PC-3 (cell line): ENCODE measurements around the gene P2RY2.

ENCODE experiments used
- CTCF ChIP-seq: fragments of 300-600 bp; sonication (generic); conservative IDR thresholded peaks from 2 replicates; pipeline ENCODE4 v1.5.1; 2017; ENCODE audit warnings: antibody characterized with exemption, low read depth, mild to moderate bottlenecking, low read length
- EZH2 ChIP-seq: fragments of 300-600 bp; sonication (generic); IDR thresholded peaks from one replicate; pipeline ENCODE4 v1.6.1; 2017; ENCODE audit warnings: antibody characterized with exemption, mild to moderate bottlenecking, low read length; ENCODE audit not compliant: unreplicated experiment

DNA sequence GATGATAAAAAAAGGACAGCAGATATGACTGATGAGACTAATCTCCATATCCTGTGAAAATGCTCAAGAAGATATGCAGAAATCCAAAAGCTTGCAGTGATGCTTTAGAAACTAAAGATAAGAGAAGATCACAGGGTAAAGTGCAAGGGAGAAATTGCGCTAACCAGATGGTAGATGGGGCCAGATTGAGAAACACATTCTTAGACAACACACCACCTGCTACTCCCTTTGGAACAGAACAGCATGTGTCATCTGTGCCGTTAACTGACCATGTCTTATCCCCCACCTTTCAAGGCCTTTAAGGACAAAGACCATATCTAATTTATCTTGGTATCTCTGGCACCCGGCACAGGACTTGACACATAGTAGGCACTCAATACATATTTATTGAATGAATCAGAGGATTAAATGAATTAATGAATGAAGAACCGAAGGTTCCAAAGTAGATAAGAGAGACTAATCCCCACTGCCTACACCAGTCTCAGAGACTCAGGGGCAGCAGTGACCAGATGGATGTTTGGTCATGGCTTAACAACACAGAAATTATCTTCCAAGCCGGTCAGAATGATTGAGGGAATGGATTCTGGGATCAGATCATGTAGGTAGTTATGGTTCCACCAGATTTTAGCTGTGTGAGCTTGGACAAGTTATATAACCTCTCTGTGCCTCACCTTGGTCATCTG is 12.3 kb upstream of the P2RY2 start:
- TF ChIP-seq CTCF (no peak), EZH2 (no peak)
